CD4-positive, alpha-beta T cell treated with Interleukin-21 for 1 hour (primary cell): ENCODE measurements around the gene ARHGEF33.
A peak's percentile ranks its signal among the peaks of the same experiment; 100 is the strongest.

Experiments
- DNase-seq: peaks from one replicate; pipeline ENCODE4 v3.0.0-alpha.2; 2020

Gene ARHGEF33

GRCh38 chr2:38960609-38961320 lies 71.1 kb downstream of the ARHGEF33 start:
- no peak for DNase-seq

- DNase-seq = no peak
Measured at GRCh38 chr2:38966006-38966405, 76.3 kb downstream of the ARHGEF33 start.

GRCh38 chr2:38966678-38967077 lies 77.0 kb downstream of the ARHGEF33 start:
- DNase-seq = no peak

- no peak for DNase-seq
Measured at GRCh38 chr2:38968021-38968420, 78.3 kb downstream of the ARHGEF33 start.

- no peak for DNase-seq
Measured at GRCh38 chr2:38971377-38971776, 81.7 kb downstream of the ARHGEF33 start.

GRCh38 chr2:38973266-38973665 lies 83.6 kb downstream of the ARHGEF33 start:
- DNase-seq = no peak

- no peak for DNase-seq
Measured at GRCh38 chr2:38975042-38975441, 85.4 kb downstream of the ARHGEF33 start.

GRCh38 chr2:38977047-38977446 lies 87.4 kb downstream of the ARHGEF33 start:
- DNase-seq = no peak

GRCh38 chr2:38978296-38978903 lies 88.7 kb downstream of the ARHGEF33 start:
- peak; percentile 5 for DNase-seq

- DNase-seq = no peak
Measured at GRCh38 chr2:38978908-38979307, 89.2 kb downstream of the ARHGEF33 start.

GRCh38 chr2:38981003-38981669 lies 91.5 kb downstream of the ARHGEF33 start:
- no peak for DNase-seq

- no peak for DNase-seq
Measured at GRCh38 chr2:38981670-38982357, 92.1 kb downstream of the ARHGEF33 start.

GRCh38 chr2:38982498-38982897 lies 92.8 kb downstream of the ARHGEF33 start:
- no peak for DNase-seq

GRCh38 chr2:38988716-38989115 lies 99.0 kb downstream of the ARHGEF33 start:
- no peak for DNase-seq

- DNase-seq = no peak
Measured at GRCh38 chr2:38991899-38992298, 102.2 kb downstream of the ARHGEF33 start.

- no peak for DNase-seq
Measured at GRCh38 chr2:38997781-38998180, 108.1 kb downstream of the ARHGEF33 start.

- no peak for DNase-seq
Measured at GRCh38 chr2:39000552-39000951, 110.9 kb downstream of the ARHGEF33 start.

- DNase-seq = no peak
Measured at GRCh38 chr2:39007875-39008504, 118.3 kb downstream of the ARHGEF33 start.

GRCh38 chr2:39008665-39009064 lies 119.0 kb downstream of the ARHGEF33 start:
- no peak for DNase-seq

GRCh38 chr2:39013871-39014270 lies 124.2 kb downstream of the ARHGEF33 start:
- no peak for DNase-seq

GRCh38 chr2:39015424-39015823 lies 125.7 kb downstream of the ARHGEF33 start:
- no peak for DNase-seq

- DNase-seq = no peak
Measured at GRCh38 chr2:39017334-39017733, 127.7 kb downstream of the ARHGEF33 start.

GRCh38 chr2:39018638-39019037 lies 129.0 kb downstream of the ARHGEF33 start:
- no peak for DNase-seq
